DMS53 (cell line): Measurements from ENCODE around the gene CD69.
A peak's percentile ranks its signal among the peaks of the same experiment; 100 is the strongest.

Experiments
- DNase-seq: peaks from one replicate; lab custom pipeline; 2025; lab: John Stamatoyannopoulos, UW

The CD69 gene

GRCh38 chr12:9760699-9761418 lies at the start of gene CD69:
TSS of gene CD69 (minus strand) at chr12:9760901. CDS start at chr12:9760820, 81 bp downstream.
- no peak for DNase-seq

GRCh38 chr12:9809866-9810265 lies 49.2 kb upstream of the CD69 start:
- no peak for DNase-seq

GRCh38 chr12:9809338-9809737 lies 48.6 kb upstream of the CD69 start:
- DNase-seq = no peak

GRCh38 chr12:9808504-9808903 lies 47.8 kb upstream of the CD69 start:
- DNase-seq = peak; percentile 26

- DNase-seq = no peak
Observed at GRCh38 chr12:9806714-9807113, 46.0 kb upstream of the CD69 start.

GRCh38 chr12:9805883-9806282 lies 45.2 kb upstream of the CD69 start:
- DNase-seq = no peak

- no peak for DNase-seq
Observed at GRCh38 chr12:9799961-9800360, 39.3 kb upstream of the CD69 start.

- peak; percentile 99 for DNase-seq
Observed at GRCh38 chr12:9797722-9798619, 37.3 kb upstream of the CD69 start.

- DNase-seq = no peak
Observed at GRCh38 chr12:9796971-9797370, 36.3 kb upstream of the CD69 start.

GRCh38 chr12:9796346-9796745 lies 35.6 kb upstream of the CD69 start:
- DNase-seq = no peak

- DNase-seq = no peak
Observed at GRCh38 chr12:9795945-9796344, 35.2 kb upstream of the CD69 start.

GRCh38 chr12:9794484-9795093 lies 33.9 kb upstream of the CD69 start:
- no peak for DNase-seq

- no peak for DNase-seq
Observed at GRCh38 chr12:9793779-9794395, 33.2 kb upstream of the CD69 start.

- DNase-seq = peak; percentile 84
Observed at GRCh38 chr12:9792961-9793617, 32.4 kb upstream of the CD69 start.

GRCh38 chr12:9792185-9792900 lies 31.6 kb upstream of the CD69 start:
- DNase-seq = peak; percentile 58

- DNase-seq = no peak
Observed at GRCh38 chr12:9786726-9787717, 26.3 kb upstream of the CD69 start.

- DNase-seq = no peak
Observed at GRCh38 chr12:9784816-9785215, 24.1 kb upstream of the CD69 start.

- no peak for DNase-seq
Observed at GRCh38 chr12:9784326-9784725, 23.6 kb upstream of the CD69 start.

- no peak for DNase-seq
Observed at GRCh38 chr12:9782547-9783382, 22.1 kb upstream of the CD69 start.
